ENCODE results near the gene INCA1. TPM values are rescaled to one million over a fixed set of nuclear protein-coding genes. Genes with fewer than 3 reads are reported as not detected.

The INCA1 gene
- total RNA-seq: 0.22 and 0.43 TPM in 2 replicates

GRCh38 chr17:4997302-4998026 lies at the start of gene INCA1, which contains the start of gene KIF1C:
INCA1 (minus strand) TSS chr17:4997522; CDS start chr17:4994437, 3,085 bp downstream.
KIF1C (plus strand) TSS chr17:4997950; CDS start chr17:5000247, 2,297 bp downstream.

DNA sequence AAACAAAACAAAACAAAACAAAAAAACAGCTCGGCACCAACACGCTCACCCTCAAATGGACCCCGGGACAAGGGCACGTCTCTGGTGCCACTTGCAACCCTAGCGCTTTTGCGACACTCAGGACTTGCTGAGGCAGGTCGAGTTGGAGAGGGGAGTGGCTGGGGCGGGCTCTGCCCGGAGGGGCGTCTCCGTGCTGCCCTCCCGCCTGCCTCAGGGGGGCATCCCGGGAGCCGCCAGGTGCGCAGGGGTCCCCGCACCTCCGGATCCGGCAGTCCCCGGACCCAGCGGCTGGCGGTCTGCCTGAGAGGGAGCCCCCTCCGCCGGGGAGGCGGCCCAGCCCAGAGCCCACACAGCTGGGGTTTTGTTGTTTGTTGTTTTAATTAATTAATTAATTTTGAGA lies 38.0 kb upstream of the INCA1 start, which contains the start of gene SLC52A1:
Gene SLC52A1, minus strand, starts transcription at position 112 of the 400 bp plus-strand sequence. CDS start 820 bp downstream, outside the sequence.

DNA sequence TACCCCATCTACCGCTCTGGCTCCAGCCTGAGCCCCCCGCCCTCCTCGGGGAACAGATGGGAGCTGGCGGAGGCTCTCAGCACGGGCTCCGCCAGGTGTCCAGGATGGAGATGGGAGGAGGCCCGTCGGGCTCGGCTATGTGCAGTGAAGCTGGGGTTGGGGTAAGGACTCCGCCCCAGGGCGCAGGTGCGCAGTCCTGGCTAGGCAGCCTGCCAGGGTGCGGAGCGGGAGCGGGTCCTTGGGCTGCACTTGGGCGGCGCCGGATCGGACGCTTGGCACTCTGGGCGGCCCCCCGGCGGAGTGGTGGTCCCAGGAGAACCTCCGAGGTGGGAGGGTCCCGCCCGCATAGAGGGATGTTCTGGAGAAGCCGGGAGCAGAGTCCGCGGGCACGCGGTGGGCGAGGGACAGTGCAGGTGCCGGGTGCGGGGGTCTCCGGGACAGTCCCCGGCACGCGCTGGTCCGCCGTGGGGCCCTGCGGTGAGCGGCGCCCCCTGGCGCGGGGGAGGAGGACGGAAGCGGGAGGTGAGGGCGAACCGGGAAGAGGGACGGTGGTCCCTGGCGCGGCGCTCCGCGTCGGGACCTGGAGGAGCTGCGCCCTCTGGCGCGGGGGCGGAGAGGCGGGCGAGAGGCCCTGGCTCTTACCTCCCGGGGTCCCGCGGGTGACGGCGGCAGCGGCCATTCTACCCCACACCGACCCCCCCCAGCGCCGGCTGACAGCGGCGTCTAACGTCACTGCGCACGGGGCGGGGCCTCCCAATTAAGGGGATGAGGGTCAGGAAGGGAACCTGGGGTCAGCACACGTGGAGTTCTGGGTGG lies 10.2 kb downstream of the INCA1 start, which contains the start of gene CAMTA2:
Gene CAMTA2, minus strand, starts transcription at position 725 of the 816 bp plus-strand sequence. CDS start 1,453 bp downstream, outside the sequence.

GRCh38 chr17:4967539-4968485 lies 29.5 kb downstream of the INCA1 start, which contains the start of gene SPAG7:
SPAG7 (minus strand) TSS chr17:4967817; CDS start chr17:4967804, 13 bp downstream.

DNA sequence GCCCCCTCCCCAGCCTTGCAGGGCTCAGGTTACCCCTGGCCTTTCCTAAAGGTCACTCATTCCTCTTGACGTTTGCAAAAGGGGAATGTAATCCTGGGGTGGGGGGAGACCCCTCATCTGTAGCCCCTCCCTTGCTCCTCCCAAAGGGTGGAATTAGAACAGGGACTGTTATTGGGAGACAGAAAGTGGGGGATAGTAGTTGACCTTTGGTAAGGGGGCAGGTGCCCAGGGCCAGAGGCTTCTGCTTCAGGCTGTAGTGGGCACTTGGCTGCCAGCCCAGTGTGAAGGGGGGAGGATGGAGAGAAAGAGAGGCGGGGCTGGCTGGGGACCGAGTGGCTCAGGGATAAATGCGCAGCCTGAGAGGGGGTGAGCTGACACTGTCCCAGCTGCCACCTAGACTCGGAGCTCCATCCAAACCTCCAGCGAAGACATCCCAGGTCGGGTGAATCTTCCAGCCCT lies 46.5 kb downstream of the INCA1 start, which contains the start of gene ENO3:
Gene ENO3, plus strand, starts transcription at position 374 of the 459 bp plus-strand sequence. CDS start 711 bp downstream, outside the sequence.

DNA sequence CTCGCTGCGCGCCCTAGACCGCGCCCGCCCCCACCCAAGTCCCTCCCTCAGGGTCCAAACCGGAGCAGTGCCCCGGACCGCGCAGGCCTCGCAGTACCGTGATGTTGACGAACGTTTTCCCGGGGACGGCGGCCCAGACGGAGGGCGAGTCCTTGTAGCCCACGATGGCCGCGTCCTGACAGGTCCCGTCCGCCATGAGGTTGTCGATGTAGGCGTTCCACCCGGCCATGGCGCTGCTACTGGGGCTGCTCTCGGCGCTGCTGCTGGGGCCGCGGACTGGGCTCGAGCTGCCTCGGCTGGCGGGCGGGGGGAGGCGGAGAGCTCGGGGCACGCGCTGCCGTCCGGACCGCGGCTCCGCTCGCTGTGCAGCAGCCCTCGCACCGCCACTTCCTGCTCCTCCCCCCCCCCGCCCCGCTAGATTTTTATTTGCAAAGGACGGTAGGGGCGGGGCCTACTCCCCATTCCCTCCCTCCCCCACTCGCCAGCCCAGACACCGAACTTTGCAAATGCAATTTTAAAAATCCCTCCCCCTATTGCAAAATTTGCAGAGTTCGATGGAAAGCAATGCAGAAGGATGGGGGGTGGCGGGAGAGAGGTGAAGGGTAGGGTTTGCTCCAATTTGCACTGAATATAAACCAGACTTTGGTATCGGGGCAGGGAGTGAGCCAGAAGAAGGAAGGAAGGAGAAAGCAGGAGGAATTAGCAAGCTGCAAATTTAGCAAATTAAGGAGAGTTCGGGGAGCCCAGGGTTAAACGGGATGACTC lies 49.0 kb downstream of the INCA1 start, which contains the start of gene PFN1:
Gene PFN1, minus strand, starts transcription at position 365 of the 765 bp plus-strand sequence. Its CDS starts 136 bp downstream, at position 229.

DNA sequence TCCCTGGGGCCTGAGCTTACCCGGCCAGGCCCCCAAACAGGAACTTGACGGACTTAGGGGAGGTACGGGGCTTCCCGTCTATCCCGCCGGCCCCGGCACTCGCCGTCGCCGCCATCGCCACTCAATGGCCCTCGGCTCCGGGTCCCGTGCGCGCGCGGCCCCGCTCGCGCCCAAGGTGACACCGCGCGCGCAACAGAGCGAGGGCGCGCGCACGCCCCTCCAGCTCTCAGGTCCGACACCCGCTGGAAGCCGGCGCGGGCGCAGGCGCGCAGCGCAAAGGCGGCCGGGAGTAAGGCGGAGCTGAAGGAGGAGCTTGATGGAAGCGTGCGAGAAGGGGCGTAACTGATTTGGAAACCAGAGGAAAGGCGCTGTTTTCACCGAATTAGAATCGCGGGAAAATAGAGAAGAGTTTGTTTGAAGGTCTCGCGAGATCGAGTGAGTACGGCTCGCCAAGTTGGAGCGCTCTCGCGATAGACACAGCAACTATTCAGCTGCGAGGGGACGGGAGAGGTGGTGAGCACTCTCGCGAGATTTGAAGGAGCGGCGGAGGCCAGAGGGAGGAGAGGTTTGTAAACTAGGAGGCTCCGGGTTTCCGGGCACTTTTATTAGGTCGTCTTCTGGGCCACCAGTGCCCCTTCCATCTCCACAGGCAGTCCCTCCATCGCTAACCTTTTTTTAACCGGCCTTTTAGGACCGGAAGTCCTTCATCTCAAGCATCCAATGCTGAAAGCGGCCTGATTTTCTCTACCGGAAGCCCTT lies 57.3 kb downstream of the INCA1 start, which contains the start of the genes RNF167 and SLC25A11:
Gene RNF167, plus strand, starts transcription at position 473 of the 759 bp plus-strand sequence. CDS start 642 bp downstream, outside the sequence.
Gene SLC25A11, minus strand, starts transcription at position 251 of the 759 bp plus-strand sequence. Its CDS starts 136 bp downstream, at position 115.

Small RNAs within 50 kb of the gene (small RNA-seq; reads per million reads assigned to genes)
- not detected for gene MIR6864 (ENCODE audit: low replicate concordance)
- gene MIR6865 (ENCODE audit: low replicate concordance): not detected

Other genes with a start within 250 kb of the INCA1 start
- gene TM4SF5, start 225.6 kb downstream of the INCA1 start, total RNA-seq: not detected in 2 replicates
- 1.8 TPM in 1 of 2 replicates, not detected in the other for gene VMO1, start 211.2 kb downstream of the INCA1 start, total RNA-seq
- gene GLTPD2, start 208.6 kb downstream of the INCA1 start, total RNA-seq: not detected in 2 replicates
- gene PSMB6, start 201.4 kb downstream of the INCA1 start, total RNA-seq: 112 and 162 TPM in 2 replicates
- gene PLD2, start 190.4 kb downstream of the INCA1 start, total RNA-seq: 16.0 and 18.3 TPM in 2 replicates
- gene MINK1, start 164.2 kb downstream of the INCA1 start, total RNA-seq: 29.5 and 46.4 TPM in 2 replicates
- gene C17orf107, start 98.0 kb downstream of the INCA1 start, total RNA-seq: 0.57 and 6.1 TPM in 2 replicates
- gene CHRNE, start 94.4 kb downstream of the INCA1 start, total RNA-seq: 0.14 and 0.44 TPM in 2 replicates
- under 0.01 TPM in 1 of 2 replicates, not detected in the other for gene GP1BA, start 65.2 kb downstream of the INCA1 start, total RNA-seq
- 49.5 and 75.6 TPM in 2 replicates for gene SLC25A11, start 57.5 kb downstream of the INCA1 start, total RNA-seq
- gene RNF167, start 57.3 kb downstream of the INCA1 start, total RNA-seq: 21.2 and 51.8 TPM in 2 replicates
- gene PFN1, start 49.0 kb downstream of the INCA1 start, total RNA-seq: 759 and 850 TPM in 2 replicates
- gene ENO3, start 46.4 kb downstream of the INCA1 start, total RNA-seq: 2.4 and 5.3 TPM in 2 replicates
- gene SPAG7, start 29.7 kb downstream of the INCA1 start, total RNA-seq: 28.9 and 66.1 TPM in 2 replicates
- gene CAMTA2, start 9.8 kb downstream of the INCA1 start, total RNA-seq: 15.3 and 19.3 TPM in 2 replicates
- 65.3 and 75.5 TPM in 2 replicates for gene KIF1C, start 428 bp upstream of the INCA1 start, total RNA-seq
- gene SLC52A1, start 37.9 kb upstream of the INCA1 start, total RNA-seq: 0.14 TPM in 1 of 2 replicates, not detected in the other
- 1.1 and 1.8 TPM in 2 replicates for gene ZFP3, start 80.9 kb upstream of the INCA1 start, total RNA-seq
- gene ZNF232, start 114.4 kb upstream of the INCA1 start, total RNA-seq: 5.5 and 5.6 TPM in 2 replicates
- under 0.01 TPM in 2 replicates for gene USP6, start 118.5 kb upstream of the INCA1 start, total RNA-seq
- 9.6 and 12.3 TPM in 2 replicates for gene ZNF594, start 194.3 kb upstream of the INCA1 start, total RNA-seq
- not detected in 2 replicates for gene SCIMP, start 237.3 kb upstream of the INCA1 start, total RNA-seq

All from placental pericyte (primary cell).